IMR-90 (cell line): Measurements from ENCODE around the gene FAM53B. TPM values are rescaled to one million over a fixed set of nuclear protein-coding genes. Genes with fewer than 3 reads are reported as not detected.
A peak's percentile ranks its signal among the peaks of the same experiment; 100 is the strongest.

ENCODE experiments used
- ATAC-seq: fragments of 200-7000 bp; cut with Tn5 transposase; 2 replicates; pipeline ENCODE4 v1.9.1; 2020; ENCODE audit warnings: low read depth, mild to moderate bottlenecking, moderate library complexity
- BruUV-seq: library from RNA; stranded (reverse); fragments of 400-500 nt; replicated peaks from 2 replicates; lab custom pipeline; 2021; lab: Mats Ljungman, UMichigan
- CTCF ChIA-PET: fragments of 300-600 bp; formaldehyde crosslinking; extraction: SDS; loops from one replicate; lab custom pipeline; 2021; ENCODE audit warnings: antibody characterized with exemption; lab: Yijun Ruan, JAX
- POLR2A ChIA-PET: fragments of 300-600 bp; sonication (Branson Sonifier 250); formaldehyde crosslinking; loops from one replicate; lab custom pipeline; 2022; ENCODE audit warnings: antibody characterized with exemption; ENCODE audit not compliant: unreplicated experiment; lab: Charles Lee
- DNase-seq: peaks from one replicate; pipeline ENCODE4 v3.0.0; 2013
- H2AFZ ChIP-seq: replicated peaks from 2 replicates; pipeline ENCODE3; 2013; ENCODE audit warnings: low read length, mild to moderate bottlenecking; ENCODE audit not compliant: poor library complexity
- H2AK5ac ChIP-seq: 2 replicates; pipeline ENCODE4 v1.6.1; 2013; ENCODE audit warnings: low read depth, low read length, inconsistent platforms
- H2AK9ac ChIP-seq: replicated peaks from 2 replicates; pipeline ENCODE3; 2013; ENCODE audit warnings: mild to moderate bottlenecking, low read depth, low read length, moderate library complexity; ENCODE audit not compliant: poor library complexity
- H2BK120ac ChIP-seq: 2 replicates; pipeline ENCODE4 v1.6.1; 2013; ENCODE audit warnings: low read depth, low read length, inconsistent platforms
- H2BK15ac ChIP-seq: 3 replicates; pipeline ENCODE4 v1.6.1; 2013; ENCODE audit warnings: low read depth, low read length, inconsistent platforms
- H2BK20ac ChIP-seq: 2 replicates; pipeline ENCODE4 v1.6.1; 2013; ENCODE audit warnings: low read depth, mild to moderate bottlenecking, inconsistent platforms, low read length, moderate library complexity
- H2BK5ac ChIP-seq: 2 replicates; pipeline ENCODE4 v1.6.1; 2013; ENCODE audit warnings: mild to moderate bottlenecking, low read depth, low read length, inconsistent platforms; ENCODE audit not compliant: poor library complexity, severe bottlenecking
- H3K14ac ChIP-seq: replicated peaks from 2 replicates; pipeline ENCODE4 v1.6.1; 2013; ENCODE audit warnings: low read depth, low read length, inconsistent platforms
- H3K18ac ChIP-seq: 2 replicates; pipeline ENCODE4 v1.6.1; 2013; ENCODE audit warnings: low read depth, low read length, control low read depth
- H3K23ac ChIP-seq: 2 replicates; pipeline ENCODE4 v1.6.1; 2013; ENCODE audit warnings: low read depth, low read length, inconsistent platforms
- H3K27ac ChIP-seq: 2 replicates; pipeline ENCODE4 v1.5.1; 2013; ENCODE audit warnings: mild to moderate bottlenecking, control low read depth, low read length; ENCODE audit not compliant: insufficient read depth
- H3K27me3 ChIP-seq: 2 replicates; pipeline ENCODE4 v1.6.1; 2013; ENCODE audit warnings: low read length; ENCODE audit not compliant: control insufficient read depth, insufficient read depth
- H3K36me3 ChIP-seq: 2 replicates; pipeline ENCODE4 v1.6.1; 2013; ENCODE audit warnings: low read length, mixed read lengths; ENCODE audit not compliant: control insufficient read depth, insufficient read depth
- H3K4ac ChIP-seq: 2 replicates; pipeline ENCODE4 v1.6.1; 2013; ENCODE audit warnings: low read depth, low read length, inconsistent platforms
- H3K4me1 ChIP-seq: 2 replicates; pipeline ENCODE4 v1.6.1; 2013; ENCODE audit warnings: low read length, mixed read lengths; ENCODE audit not compliant: control insufficient read depth, insufficient read depth
- H3K4me2 ChIP-seq: 2 replicates; pipeline ENCODE4 v1.6.1; 2013; ENCODE audit warnings: low read depth, mild to moderate bottlenecking, control low read depth, low read length, moderate library complexity
- H3K4me3 ChIP-seq: 2 replicates; pipeline ENCODE4 v1.5.1; 2013; ENCODE audit warnings: low read depth, mild to moderate bottlenecking, control low read depth, low read length, moderate library complexity; ENCODE audit not compliant: insufficient read depth
- H3K56ac ChIP-seq: 2 replicates; pipeline ENCODE4 v1.6.1; 2013; ENCODE audit warnings: low read length, inconsistent platforms; ENCODE audit not compliant: insufficient read depth; ENCODE audit errors: extremely low read depth
- H3K79me1 ChIP-seq, 2 experiments: 2 replicates each; pipeline ENCODE4 v1.6.1; 2013; ENCODE audit warnings: low read length in 2 of 2, inconsistent platforms in 1 of 2, low read depth in 1 of 2
- H3K9ac ChIP-seq: 2 replicates; pipeline ENCODE4 v1.6.1; 2013; ENCODE audit warnings: low read depth, low read length, control low read depth
- H3K9me1 ChIP-seq: 2 replicates; pipeline ENCODE4 v1.6.1; 2013; ENCODE audit warnings: low read length, inconsistent platforms; ENCODE audit not compliant: insufficient read depth
- H3K9me3 ChIP-seq: 2 replicates; pipeline ENCODE4 v1.6.1; 2013; ENCODE audit warnings: low read length; ENCODE audit not compliant: control insufficient read depth, insufficient read depth
- H4K20me1 ChIP-seq: 2 replicates; pipeline ENCODE4 v1.6.1; 2013; ENCODE audit warnings: low read length, inconsistent platforms; ENCODE audit not compliant: insufficient read depth
- H4K5ac ChIP-seq: 2 replicates; pipeline ENCODE4 v1.6.1; 2013; ENCODE audit warnings: mild to moderate bottlenecking, low read depth, low read length, control low read depth
- H4K8ac ChIP-seq, 2 experiments: 2 replicates each; pipeline ENCODE4 v1.6.1; 2013; ENCODE audit warnings: low read depth in 2 of 2, low read length in 2 of 2, control low read depth in 1 of 2, inconsistent platforms in 1 of 2
- H4K91ac ChIP-seq: 2 replicates; pipeline ENCODE4 v1.6.1; 2013; ENCODE audit warnings: low read depth, low read length, inconsistent platforms; ENCODE audit not compliant: insufficient read depth
- RAD21 ChIP-seq: IDR thresholded peaks from 2 replicates; pipeline ENCODE4 v1.6.1; 2012; ENCODE audit warnings: low read length, improper control_type of control experiment
- SMC3 ChIP-seq: fragments of 150-350 bp; IDR thresholded peaks from 2 replicates; pipeline ENCODE4 v1.6.1; 2016; ENCODE audit warnings: low read depth, mild to moderate bottlenecking, antibody characterized with exemption, low read length, moderate library complexity
- WGBS, 2 experiments: methylation state at CpG; one replicate each; pipeline versions ENCODE4 v1.1.5 to v1.1.7; 2013; ENCODE audit warnings: missing lambda C conversion rate in 2 of 2; ENCODE audit not compliant: insufficient read length in 1 of 2; ENCODE audit errors: extremely low coverage in 2 of 2; 5-methylcytosine and 5-hydroxymethylcytosine counted together
- dilution Hi-C: fragments of 300-500 bp; cut with HindIII; formaldehyde crosslinking; loops from one replicate; pipeline ENCODE4 v1.14.3; 2018; ENCODE audit warnings: low sequenced_read_pairs; ENCODE audit not compliant: unreplicated experiment
- in situ Hi-C: fragments of 300-500 bp; cut with MboI; formaldehyde crosslinking; loops from 3 replicates; pipeline ENCODE4 v1.14.3; 2019; ENCODE audit warnings: low sequenced_read_pairs, inconsistent platforms, mixed read lengths
- intact Hi-C: fragments of 100-400 bp; cut with micrococcal nuclease; formaldehyde crosslinking; loops from 2 replicates; pipeline ENCODE4 v1.10.0; 2022
- polyA plus RNA-seq, 3 experiments: library from polyadenylated mRNA; depleted of rRNA; stranded (reverse); fragments of >200 nt; gene quantifications; 2 replicates each; pipeline ENCODE4 v1.2.3, GENCODE V29; 2012; ENCODE audit warnings: low replicate concordance in 1 of 3
- total RNA-seq: library from RNA; depleted of rRNA; stranded (reverse); fragments of >200 nt; gene quantifications from 2 replicates; pipeline ENCODE4 v1.2.3, GENCODE V29; 2012

The FAM53B gene
- total and polyA plus RNA-seq, 2 of the 4 experiments (the other 2 are of a cell fraction): 3.8 to 5.7 TPM

DNA sequence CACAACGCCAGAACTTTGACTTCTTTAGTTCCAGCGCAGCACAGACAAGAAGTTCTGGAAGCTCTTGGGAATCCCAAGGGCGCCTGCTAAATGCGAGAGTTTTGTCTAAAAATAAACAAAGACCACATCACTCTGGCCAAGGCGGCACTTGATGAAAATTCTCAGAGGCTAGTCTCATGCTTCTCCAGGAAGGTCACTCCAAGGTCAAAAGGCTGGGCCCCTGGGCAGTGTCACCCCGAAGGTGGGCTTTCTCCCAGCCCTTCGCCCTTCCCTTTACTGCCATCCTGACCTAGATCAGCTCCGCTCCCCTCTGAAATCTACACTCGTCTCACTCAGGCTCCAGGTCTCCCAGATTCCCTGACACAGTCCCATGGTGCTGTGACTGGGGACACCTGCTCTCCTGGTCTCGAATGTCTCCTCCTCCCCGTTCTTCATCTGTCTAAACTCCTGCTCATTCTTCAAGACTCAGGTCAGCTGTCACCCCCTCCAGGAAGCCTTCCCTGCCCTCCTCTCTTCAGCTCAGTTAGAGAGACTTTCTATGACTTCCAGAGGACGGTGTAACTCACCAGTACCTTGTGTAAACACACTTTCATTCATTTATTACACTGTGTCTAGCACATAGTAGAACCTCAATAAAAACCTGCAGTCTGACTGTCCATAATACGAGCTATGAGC is 10.5 kb downstream of the FAM53B start:
- H4K8ac ChIP-seq: no peak overlapping the region
- dilution Hi-C loops (no loop called here), intact Hi-C loops (no loop called here), in situ Hi-C loops (no loop called here)
- H3K9me3 ChIP-seq: no peaks in the 10 kb centered on the region
- H4K20me1 ChIP-seq: peaks cover 17% of the 10 kb centered on the region
- H2AK9ac ChIP-seq: peak overlapping the region; percentile 7
- no peak overlapping the region for H4K91ac ChIP-seq
- no peak overlapping the region for H4K5ac ChIP-seq
- peaks cover 4% of the 10 kb centered on the region; the same call in 1 of the 2 replicates for H3K9me1 ChIP-seq
- no peak overlapping the region for H3K4ac ChIP-seq
- no peak for ATAC-seq
- peak overlapping the region; percentile 26 for H2AFZ ChIP-seq
- POLR2A ChIA-PET: no interaction called here
- no peak overlapping the region for H3K23ac ChIP-seq
- TF ChIP-seq RAD21 (no peak), SMC3 (no peak)
- H3K36me3 ChIP-seq: 0 out of 2 replicates have a peak, but pooled peaks cover 1% of the 10 kb centered on the region
- no peak overlapping the region for H2BK20ac ChIP-seq
- WGBS, 2 experiments: 81% methylated on average over 2 of the region's 13 CpGs; no CpG with 5 or more reads in 1 of the 2 experiments
- no peak overlapping the region for H3K56ac ChIP-seq
- peaks cover 3 to 33% of the 10 kb centered on the region in 2 experiments; a peak in 2 of 4 replicates for H3K79me1 ChIP-seq
- no peak overlapping the region for H3K14ac ChIP-seq
- peaks cover 18% of the 10 kb centered on the region for H3K4me1 ChIP-seq
- no TSS peak for BruUV-seq
- H3K9ac ChIP-seq: no peak overlapping the region
- H3K18ac ChIP-seq: no peak overlapping the region
- H3K27ac ChIP-seq: no peak overlapping the region
- no peak overlapping the region for H2BK5ac ChIP-seq
- no peak for DNase-seq
- H2BK15ac ChIP-seq: no peak overlapping the region
- no peak overlapping the region for H2BK120ac ChIP-seq
- H2AK5ac ChIP-seq: no peak overlapping the region
- CTCF ChIA-PET: interaction anchor here (0.7 kb wide), 1 partner anchor 14 kb away, joined by 3 read pairs; no protein-coding TSS in a partner anchor
- H3K4me3 ChIP-seq: no peak overlapping the region
- no peak overlapping the region for H3K4me2 ChIP-seq
- H3K27me3 ChIP-seq: no peaks in the 10 kb centered on the region
